NCI-H128 (cell line): ENCODE results near the gene TREM2.
"Not testable (repeated sequence)": the region's sequence is repeated elsewhere in the genome, so short reads cannot be mapped to it uniquely, and the experiment has no call there.

Source experiments
- DNase-seq: peaks from one replicate; lab custom pipeline; 2025; ENCODE audit not compliant: unreplicated experiment; lab: John Stamatoyannopoulos, UW

Gene TREM2

GRCh38 chr6:41156001-41156400, 6.9 kb downstream of the TREM2 start:
- no peak for DNase-seq

DNA sequence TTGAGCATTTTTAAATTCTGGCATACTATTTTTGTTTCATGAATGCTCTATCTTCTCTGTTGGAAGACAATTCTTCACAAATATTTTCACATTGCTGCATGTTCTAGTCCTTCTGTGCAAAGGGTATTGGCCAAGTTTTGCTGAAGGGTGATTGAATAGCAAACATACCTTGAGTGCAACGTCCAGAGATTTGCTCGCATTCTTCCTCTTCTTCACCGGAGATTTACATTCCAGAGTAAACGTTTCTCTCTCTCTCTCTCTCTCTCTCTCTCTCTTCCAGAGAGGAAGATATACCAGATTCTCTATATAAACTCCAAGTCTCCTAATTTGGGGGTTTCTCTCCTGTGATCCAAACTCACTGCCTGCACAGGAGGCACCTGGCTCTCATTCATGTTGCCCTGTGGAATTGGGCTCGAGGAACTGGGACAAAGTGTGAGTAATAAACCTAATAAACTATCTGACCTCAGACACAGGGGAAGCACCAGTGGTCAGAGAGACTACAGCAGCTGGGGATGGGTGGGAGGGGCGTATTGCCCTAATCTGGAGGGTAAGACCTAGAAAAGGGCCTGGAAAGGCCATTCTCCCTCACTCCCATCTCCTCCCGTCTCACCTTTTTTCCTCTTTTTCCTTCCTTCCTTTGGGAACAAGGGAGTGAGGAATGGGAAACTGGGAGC, 7.6 kb downstream of the TREM2 start:
- no peak for DNase-seq

- DNase-seq, result no peak
These were observed 8.8 kb downstream of the TREM2 start, which contains the start of gene TREML1 for GRCh38 chr6:41153992-41154625. TSS of gene TREML1 (minus strand) at chr6:41154347. CDS start at chr6:41154288, 59 bp downstream.

- DNase-seq, result no peak
These were observed 9.5 kb downstream of the TREM2 start for GRCh38 chr6:41153451-41153850.

- DNase-seq, result no peak
These were observed 12.2 kb downstream of the TREM2 start for GRCh38 chr6:41150671-41151070.

DNA sequence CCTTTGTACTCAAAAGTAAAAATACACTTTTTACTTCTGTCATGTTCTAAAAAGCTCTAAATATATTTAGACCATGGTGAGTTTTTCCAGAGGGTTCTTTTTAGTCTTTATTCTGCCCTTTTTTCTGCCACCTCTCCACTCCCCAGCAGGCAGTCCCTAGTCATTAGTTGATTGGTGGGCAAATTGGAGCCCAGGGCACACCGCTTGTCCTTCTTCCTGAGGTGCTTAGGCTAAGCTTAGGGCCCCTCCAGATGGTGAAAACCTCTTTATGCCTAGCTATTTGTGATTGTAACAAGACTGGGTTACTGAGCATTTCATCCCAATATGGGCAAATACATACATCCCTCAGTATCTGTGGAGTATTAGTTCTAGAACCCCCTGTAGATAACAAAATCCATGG, 15.0 kb downstream of the TREM2 start:
- no peak for DNase-seq

DNA sequence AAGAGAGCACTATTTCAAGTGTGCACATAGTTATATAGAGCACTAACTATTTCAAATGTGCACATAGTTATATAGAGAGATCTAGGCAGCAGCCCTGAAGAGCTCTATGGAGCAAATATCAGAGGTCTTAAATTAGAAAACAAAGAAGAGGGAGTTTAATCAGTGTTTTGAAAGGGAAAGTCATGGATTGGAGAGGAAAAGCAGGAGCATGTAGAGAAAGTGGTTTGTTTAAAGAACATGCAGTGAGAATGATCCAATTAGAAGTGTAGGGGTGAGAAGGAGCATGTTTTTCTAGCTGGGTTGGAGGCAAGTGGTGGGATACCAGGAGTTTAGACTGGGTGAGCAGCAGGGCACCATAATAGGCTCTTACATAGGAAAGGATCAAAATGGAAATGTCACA, 26.0 kb downstream of the TREM2 start:
- no peak for DNase-seq

GRCh38 chr6:41135062-41135832, 27.7 kb downstream of the TREM2 start:
- no peak for DNase-seq

DNA sequence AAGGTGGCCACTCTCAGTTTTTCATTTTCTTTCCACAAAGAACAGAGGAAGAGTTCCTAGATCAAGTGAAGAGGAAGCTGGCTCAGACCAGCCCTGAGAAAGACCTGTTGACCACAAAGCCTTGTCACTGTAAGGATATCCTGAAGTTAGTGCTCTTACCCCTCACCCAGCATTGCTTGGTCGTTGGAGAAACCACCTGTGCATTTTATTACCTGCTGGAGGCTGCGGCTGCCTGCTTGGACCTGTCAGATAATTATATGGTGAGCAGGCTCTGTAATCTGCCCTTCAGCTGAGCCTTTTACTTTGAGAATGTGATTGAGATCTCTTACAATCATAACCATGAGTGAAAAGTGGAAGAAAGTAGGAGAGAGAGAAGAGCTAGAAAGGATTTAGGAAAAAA, 30.7 kb downstream of the TREM2 start:
- no peak for DNase-seq

- DNase-seq, result no peak
These were observed 37.6 kb downstream of the TREM2 start for GRCh38 chr6:41125282-41125681.

GRCh38 chr6:41122918-41123317, 40.0 kb downstream of the TREM2 start:
- no peak for DNase-seq

DNA sequence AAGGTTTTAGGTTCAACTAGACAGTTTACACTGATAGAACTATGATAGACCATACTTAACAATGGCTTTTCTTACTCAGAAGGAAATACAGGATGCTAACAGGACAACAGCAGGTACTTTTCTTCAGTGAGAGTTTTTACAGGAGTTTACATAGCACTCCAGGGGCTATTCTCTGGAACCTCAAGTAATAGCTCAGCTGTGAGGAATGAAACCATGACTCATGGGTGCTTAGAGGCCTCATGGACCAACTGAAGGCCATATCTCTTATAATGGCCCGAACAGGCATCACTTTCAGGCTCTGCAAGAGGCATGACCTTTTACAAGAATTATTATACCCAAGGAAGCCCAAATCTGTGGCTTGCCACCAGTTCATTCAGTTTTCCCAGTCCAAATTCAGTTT, 40.5 kb downstream of the TREM2 start:
- DNase-seq, result no peak

DNA sequence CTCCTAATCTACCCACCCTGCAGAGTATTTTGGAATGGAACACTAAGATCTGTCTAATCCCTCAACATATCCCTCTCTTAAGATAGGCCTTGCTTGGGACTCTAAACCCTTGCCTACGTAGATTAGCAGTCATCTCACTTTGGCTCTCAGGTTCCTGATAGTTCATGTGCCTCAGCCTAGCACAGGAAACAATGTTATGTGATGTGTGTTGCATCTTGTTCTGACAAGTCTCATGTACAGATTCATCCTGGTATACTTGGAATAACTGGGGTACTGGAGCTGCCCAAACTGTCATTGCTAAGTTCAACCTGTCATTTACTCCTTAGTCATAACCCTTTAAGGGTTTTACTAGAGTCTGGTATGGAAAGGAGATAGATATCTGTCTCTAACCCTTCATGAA, 42.9 kb downstream of the TREM2 start:
- no peak for DNase-seq

- no peak for DNase-seq
These were observed 43.4 kb downstream of the TREM2 start for GRCh38 chr6:41119508-41119907.

DNA sequence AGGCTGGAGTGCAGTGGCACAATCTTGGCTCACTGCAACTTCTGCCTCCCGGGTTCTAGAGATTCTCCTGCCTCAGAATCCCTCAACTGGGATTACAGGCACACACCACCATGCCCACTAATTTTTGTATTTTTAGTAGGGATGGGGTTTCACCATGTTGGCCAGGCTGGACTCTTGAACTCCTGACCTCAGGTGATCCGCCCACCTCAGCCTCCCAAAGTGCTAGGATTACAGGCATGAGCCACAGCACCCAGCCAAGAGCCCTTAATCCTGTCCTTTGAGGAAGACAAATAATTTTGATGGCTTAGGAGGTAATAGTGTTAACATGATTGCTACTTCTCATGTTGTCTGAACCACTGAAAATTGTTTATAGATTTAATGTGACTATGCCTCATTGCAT, 47.9 kb downstream of the TREM2 start:
- not testable (repeated sequence) for DNase-seq

- no peak for DNase-seq
These were observed 51.9 kb downstream of the TREM2 start for GRCh38 chr6:41111017-41111416.
